ENCODE results near the gene PAX9.
"Not testable (repeated sequence)": the region's sequence is repeated elsewhere in the genome, so short reads cannot be mapped to it uniquely, and the experiment has no call there.

The PAX9 gene

GRCh38 chr14:36676236-36676635, 14.6 kb downstream of the PAX9 start:
- DNase-seq: no peak

GRCh38 chr14:36682338-36682737, 20.7 kb downstream of the PAX9 start:
- DNase-seq: no peak

DNA sequence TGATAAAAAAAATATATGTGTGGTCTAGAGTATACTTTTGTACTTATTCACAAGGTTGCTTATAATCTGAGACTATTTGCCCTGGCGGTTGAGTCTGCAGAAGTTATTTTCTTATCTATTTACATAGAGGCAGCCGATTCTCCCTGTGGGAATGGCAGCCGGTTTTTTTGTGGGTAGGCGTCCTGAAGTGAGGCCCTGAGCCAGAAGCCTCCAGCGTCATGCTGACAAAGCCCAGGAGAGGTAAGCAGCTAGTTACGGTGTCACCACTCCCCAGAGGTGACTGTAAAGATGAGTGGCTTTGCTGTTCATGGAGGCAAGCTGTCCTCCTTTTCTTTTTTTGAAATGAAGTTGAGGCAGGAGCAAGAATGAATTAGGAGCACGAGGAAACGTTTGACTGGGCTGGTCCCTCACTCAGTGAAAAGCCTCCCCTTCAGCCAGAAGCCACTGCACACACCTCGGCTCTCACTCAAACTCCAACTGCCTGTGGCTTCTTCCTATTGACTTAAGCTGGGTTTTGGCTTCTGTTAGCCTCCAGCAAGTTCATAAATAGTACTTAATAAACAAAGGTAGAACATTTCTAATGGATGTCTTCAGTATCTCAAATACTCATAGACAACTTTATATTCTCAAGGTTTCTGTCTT, 21.5 kb downstream of the PAX9 start:
- DNase-seq: no peak

GRCh38 chr14:36684946-36685345, 23.3 kb downstream of the PAX9 start:
- DNase-seq: no peak

GRCh38 chr14:36690311-36691040, 28.8 kb downstream of the PAX9 start:
- no peak for DNase-seq

DNA sequence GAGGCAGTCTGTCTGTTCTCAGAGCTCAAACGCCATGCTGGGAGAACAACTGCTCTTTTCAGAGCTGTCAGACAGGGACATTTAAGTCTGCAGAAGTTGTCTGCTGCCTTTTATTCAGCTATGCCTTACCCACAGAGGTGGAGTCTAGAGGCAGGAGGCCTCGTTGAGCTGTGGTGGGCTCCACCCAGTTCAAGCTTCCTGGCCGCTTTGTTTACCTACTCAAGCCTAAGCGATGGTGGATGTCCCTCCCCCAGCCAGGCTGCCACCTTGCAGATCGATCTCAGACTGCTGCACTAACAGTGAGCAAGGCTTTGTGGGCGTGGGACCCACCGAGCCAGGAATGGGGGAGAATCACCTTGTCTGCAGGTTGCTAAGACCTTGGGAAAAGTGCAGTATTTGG, 37.8 kb downstream of the PAX9 start:
- DNase-seq: not testable (repeated sequence)

DNA sequence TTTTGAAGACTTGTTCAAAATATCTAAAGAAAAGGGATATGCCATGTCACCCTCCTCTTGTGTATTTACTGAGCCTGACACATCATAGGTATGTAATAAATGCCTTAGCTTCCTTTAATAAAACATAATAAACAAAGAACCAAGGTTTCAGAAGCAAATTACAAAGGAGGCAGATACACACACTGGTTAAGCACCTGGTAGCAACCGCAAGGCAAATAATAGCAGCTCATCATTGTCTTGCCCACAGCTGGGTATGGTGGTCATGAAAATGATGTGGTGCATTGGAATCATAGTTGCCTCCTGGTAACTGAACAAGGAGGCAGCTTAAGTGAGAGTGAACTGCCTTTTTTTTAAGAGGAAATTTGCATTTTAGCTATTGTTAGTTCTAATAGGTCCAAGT, 39.0 kb downstream of the PAX9 start:
- DNase-seq: no peak

- no peak for DNase-seq
These were observed 39.5 kb downstream of the PAX9 start for GRCh38 chr14:36701132-36701531.

DNA sequence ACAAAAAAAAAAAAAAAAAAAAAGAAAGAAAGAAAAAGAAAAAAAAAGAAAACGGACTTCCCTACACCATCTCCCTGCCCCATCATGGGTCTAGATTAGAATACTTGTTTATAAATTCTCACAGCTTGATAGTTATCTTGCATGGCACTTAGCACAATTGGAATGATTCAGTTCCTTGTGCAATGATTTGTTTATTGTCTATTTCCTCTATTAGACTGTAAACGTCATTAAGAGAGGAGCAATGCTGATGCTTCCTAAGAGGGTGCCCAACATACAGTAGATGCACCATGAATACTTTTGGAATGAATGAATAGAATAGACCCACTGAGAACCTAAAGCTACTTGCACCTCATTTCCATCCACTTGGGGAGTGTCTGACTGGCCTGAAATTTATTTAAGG, 40.8 kb downstream of the PAX9 start:
- no peak for DNase-seq

- DNase-seq: no peak
These were observed 45.9 kb downstream of the PAX9 start for GRCh38 chr14:36707570-36707969.

- DNase-seq: no peak
These were observed 52.5 kb downstream of the PAX9 start for GRCh38 chr14:36713960-36714703.

- DNase-seq: no peak
These were observed 55.0 kb downstream of the PAX9 start for GRCh38 chr14:36716614-36717184.

- no peak for DNase-seq
These were observed 55.7 kb downstream of the PAX9 start for GRCh38 chr14:36717363-36717762.

DNA sequence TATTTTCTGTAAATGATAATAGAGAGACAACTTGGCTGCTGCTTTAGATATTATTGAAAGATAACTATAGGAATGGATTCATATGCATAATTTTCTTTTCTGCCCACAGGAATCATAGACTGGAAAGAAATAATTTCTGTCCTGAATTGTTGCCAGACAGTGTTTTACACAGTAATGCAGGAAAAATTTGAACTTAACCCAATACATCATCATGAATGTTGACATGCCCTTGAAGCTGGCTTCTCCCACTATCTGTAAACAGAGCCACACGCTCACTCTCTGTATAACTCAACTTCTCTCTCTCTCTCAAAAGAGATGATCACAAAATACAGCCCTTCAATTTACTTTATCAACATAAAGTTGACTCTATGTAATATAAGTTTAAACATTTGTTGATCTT, 56.6 kb downstream of the PAX9 start:
- DNase-seq: no peak

- DNase-seq: no peak
These were observed 58.2 kb downstream of the PAX9 start for GRCh38 chr14:36719823-36720222.

DNA sequence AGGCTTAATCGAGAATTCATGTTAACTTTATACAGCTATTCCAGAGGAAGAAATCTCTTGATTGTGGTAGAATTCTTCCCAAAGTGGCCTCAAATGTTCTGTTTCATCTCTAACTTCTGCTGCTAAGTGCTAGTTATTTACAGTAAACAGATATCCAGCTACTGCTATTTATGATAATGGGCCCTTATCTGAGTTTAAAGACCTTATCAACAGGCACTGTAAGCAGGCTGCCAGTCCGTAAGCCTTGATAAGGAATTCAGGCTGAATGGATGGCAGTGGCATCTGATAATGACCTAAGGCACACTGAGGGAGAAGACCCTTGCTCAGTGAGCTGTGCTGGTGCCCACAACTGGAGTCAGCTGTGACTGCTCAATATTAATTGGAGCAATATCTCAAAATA, 59.0 kb downstream of the PAX9 start:
- no peak for DNase-seq

- no peak for DNase-seq
These were observed 60.2 kb downstream of the PAX9 start for GRCh38 chr14:36721877-36722276.

DNA sequence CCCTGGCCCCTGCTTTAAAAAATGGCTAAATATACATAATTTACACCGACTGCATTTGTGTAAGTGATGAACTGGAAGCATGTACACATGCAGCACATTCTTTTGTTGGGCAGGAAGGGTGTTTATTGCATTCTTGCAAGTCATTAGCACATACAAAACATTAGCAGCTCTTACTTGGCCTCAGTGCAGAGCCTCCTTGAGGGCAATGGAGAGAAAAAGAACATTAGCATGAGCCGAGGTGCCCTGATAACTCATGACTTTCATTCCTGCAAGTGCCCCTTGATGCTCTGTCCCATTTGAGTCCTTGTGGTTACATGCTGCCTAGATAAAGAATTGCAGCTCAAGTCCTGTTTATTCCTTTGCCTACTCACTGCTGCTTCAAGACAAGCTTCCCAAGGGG, 61.9 kb downstream of the PAX9 start:
- no peak for DNase-seq

GRCh38 chr14:36724162-36724561, 62.5 kb downstream of the PAX9 start:
- no peak for DNase-seq

DNA sequence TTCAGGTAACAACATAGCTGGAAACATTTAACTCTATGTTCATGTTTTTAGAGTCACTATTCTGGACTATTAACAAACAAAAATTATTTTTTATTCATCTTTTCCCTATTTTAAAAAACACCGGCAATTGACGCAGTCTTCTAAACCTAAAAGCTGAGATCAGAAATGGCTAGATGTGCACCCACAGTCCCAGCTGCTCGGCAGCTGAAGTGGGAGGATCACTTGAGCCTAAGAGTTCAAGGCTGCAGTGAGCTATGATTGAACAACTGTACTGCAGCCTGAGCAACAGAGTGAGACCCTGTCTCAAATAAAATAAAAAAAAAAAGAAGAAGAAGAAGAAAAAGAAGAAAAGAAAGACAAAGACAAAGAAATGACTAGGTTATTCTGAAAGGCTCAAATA, 64.5 kb downstream of the PAX9 start:
- no peak for DNase-seq
